ENCODE results near the gene SORCS2. TPM values are rescaled to one million over a fixed set of nuclear protein-coding genes. Genes with fewer than 3 reads are reported as not detected.

The SORCS2 gene
- total RNA-seq, 6 experiments from 2014 or later, result 0.18 to 6.2 (median 3.1) TPM

DNA sequence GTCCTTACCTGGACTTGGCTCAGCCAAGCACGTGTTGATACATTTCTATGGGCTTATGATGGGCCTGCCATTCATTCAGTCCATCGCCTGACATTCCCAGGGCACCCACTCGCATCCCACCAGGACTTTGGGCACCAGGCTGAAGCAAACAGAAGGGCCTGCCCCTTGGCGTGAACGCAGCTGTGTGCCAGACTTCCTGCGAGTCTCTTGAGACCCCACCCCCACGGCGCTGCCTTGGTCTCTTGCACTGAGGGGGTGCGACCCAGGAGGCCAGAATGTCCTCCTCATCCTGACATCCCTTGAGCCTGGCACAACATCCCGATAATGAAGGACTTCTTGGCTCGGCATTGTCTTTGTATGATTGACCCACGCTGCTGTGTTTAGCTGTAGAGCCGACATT lies 243.9 kb downstream of the SORCS2 start:
- H3K27ac ChIP-seq, result no peak overlapping the region
- H3K4me3 ChIP-seq, result no peak overlapping the region
- DNase-seq, result no peak
- intact Hi-C loops (cut with DNase I), result no loop called here
- H3K9me3 ChIP-seq, result no peaks in the 10 kb centered on the region
- H3K27me3 ChIP-seq, result no peaks in the 10 kb centered on the region
- ATAC-seq, result no peak
- WGBS (ENCODE audit: insufficient coverage, low coverage, low lambda C conversion rate, missing lambda C conversion rate), result 78% methylated on average over 8 of the region's 13 CpGs
- no peak for TF ChIP-seq POLR2A (IDR thresholded peaks at IDR 0.05)
- TF ChIP-seq, protein P1, sequence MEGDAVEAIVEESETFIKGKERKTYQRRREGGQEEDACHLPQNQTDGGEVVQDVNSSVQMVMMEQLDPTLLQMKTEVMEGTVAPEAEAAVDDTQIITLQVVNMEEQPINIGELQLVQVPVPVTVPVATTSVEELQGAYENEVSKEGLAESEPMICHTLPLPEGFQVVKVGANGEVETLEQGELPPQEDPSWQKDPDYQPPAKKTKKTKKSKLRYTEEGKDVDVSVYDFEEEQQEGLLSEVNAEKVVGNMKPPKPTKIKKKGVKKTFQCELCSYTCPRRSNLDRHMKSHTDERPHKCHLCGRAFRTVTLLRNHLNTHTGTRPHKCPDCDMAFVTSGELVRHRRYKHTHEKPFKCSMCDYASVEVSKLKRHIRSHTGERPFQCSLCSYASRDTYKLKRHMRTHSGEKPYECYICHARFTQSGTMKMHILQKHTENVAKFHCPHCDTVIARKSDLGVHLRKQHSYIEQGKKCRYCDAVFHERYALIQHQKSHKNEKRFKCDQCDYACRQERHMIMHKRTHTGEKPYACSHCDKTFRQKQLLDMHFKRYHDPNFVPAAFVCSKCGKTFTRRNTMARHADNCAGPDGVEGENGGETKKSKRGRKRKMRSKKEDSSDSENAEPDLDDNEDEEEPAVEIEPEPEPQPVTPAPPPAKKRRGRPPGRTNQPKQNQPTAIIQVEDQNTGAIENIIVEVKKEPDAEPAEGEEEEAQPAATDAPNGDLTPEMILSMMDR (IDR thresholded peaks at IDR 0.05), result no peak
- H3K36me3 ChIP-seq, result no peaks in the 10 kb centered on the region
- no peaks in the 10 kb centered on the region for H3K4me1 ChIP-seq

DNA sequence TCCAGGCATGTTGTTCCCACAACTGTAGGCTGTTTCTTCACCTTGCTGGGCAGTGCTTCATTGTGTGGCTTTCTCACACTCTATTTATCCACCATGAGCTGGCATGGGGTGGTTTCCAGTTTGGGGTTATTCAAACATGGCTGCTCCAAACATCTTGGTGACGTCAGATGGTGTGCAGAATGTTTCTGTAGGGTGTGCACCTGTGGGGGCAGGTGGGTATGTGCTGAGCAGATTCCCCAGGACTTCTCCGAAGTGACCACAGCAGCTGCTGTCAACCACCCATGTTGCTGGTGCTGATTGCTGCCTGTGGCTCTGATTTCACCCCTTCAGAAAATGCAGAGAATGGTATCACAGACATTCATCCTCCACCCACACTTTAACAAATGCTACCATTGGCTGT lies 247.4 kb downstream of the SORCS2 start:
- WGBS (ENCODE audit: insufficient coverage, low coverage, low lambda C conversion rate, missing lambda C conversion rate), result 83% methylated on average over 1 of the region's 2 CpGs
- peaks cover 0 to 5% (median 0%) of the 10 kb centered on the region in 4 donors for H3K4me1 ChIP-seq
- no peak overlapping the region for H3K27ac ChIP-seq
- H3K9me3 ChIP-seq, result no peaks in the 10 kb centered on the region
- intact Hi-C loops (cut with DNase I), result loop anchor here in 1 of 2 donors (10.0 kb wide), 1 partner anchor 245 kb away; the partner anchor contains the start of gene SORCS2
- DNase-seq (no peak), ATAC-seq (no peak)
- TF ChIP-seq POLR2A (IDR thresholded peaks at IDR 0.05), result no peak
- TF ChIP-seq, protein P1 (IDR thresholded peaks at IDR 0.05), result no peak
- H3K36me3 ChIP-seq, result no peaks in the 10 kb centered on the region
- no peaks in the 10 kb centered on the region for H3K27me3 ChIP-seq
- no peak overlapping the region for H3K4me3 ChIP-seq

DNA sequence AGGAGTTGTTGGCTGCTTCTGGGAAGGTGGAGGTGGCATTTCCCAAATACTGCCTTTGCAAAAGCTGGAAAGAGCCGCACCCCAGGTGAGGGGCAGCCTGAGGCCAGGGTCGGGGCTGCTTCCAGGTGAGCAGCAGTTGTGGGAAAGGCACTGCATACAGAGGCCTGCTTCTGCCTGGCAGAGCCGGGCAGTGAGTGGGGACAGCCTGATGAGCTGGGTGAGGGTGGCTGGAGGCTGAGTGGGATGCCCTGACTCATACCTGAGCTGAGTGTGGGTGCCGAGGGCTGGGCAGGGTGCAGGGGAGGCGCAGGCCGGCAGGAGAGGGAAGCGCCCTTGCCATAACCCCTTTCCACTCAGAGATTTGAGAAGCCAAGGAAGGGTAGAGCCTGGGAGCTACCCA lies 248.9 kb downstream of the SORCS2 start:
- DNase-seq (no peak), ATAC-seq (no peak)
- TF ChIP-seq POLR2A (IDR thresholded peaks at IDR 0.05), result no peak
- TF ChIP-seq, protein P1 (IDR thresholded peaks at IDR 0.05), result no peak
- no peaks in the 10 kb centered on the region for H3K36me3 ChIP-seq
- H3K4me1 ChIP-seq, result peaks cover 0 to 9% (median 0%) of the 10 kb centered on the region in 4 donors
- no peak overlapping the region for H3K4me3 ChIP-seq
- intact Hi-C loops (cut with DNase I), result loop anchor here in 1 of 2 donors (10.0 kb wide), 1 partner anchor 246 kb away; the partner anchor contains the start of gene SORCS2
- no peaks in the 10 kb centered on the region for H3K9me3 ChIP-seq
- no peak overlapping the region for H3K27ac ChIP-seq
- H3K27me3 ChIP-seq, result no peaks in the 10 kb centered on the region
- WGBS (ENCODE audit: insufficient coverage, low coverage, low lambda C conversion rate, missing lambda C conversion rate), result 87% methylated on average over 4 of the region's 7 CpGs

DNA sequence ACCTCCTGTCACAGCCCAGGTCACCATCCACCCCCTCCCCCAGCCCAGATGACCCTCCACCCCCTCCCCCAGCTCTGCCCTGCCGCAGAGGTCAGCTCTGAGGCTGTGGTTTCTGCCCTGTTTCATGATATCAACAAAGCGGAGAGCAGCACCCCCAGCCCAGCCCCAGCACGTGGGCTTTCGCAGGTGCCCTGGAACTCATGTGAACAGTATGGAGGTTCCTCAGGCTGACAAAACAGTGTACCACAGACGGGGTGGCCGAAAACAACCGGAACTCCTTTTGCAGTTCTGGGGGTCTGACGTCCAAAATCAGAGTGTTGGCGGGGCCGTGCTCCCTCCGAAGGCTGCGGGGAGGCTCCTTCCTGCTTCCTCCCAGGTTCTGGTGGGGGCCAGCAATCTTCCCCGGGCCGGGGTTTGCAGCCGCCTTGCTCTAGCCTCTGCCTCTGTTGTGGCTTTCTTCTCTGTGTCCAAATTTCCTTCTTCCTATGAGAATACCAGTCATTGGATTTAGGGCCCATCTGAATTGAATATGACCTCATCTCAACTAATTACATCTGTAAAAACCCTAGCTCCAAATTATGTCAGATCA lies 250.3 kb downstream of the SORCS2 start:
- H3K9me3 ChIP-seq, result no peaks in the 10 kb centered on the region
- TF ChIP-seq, protein P1 (IDR thresholded peaks at IDR 0.05), result no peak
- no peak for TF ChIP-seq POLR2A (IDR thresholded peaks at IDR 0.05)
- peaks cover 0 to 9% (median 0%) of the 10 kb centered on the region in 4 donors for H3K4me1 ChIP-seq
- WGBS (ENCODE audit: insufficient coverage, low coverage, low lambda C conversion rate, missing lambda C conversion rate), result 11% methylated on average over 1 of the region's 15 CpGs
- H3K4me3 ChIP-seq, result no peak overlapping the region
- H3K36me3 ChIP-seq, result no peaks in the 10 kb centered on the region
- intact Hi-C loops (cut with DNase I), result loop anchor here in 1 of 2 donors (10.0 kb wide), 1 partner anchor 248 kb away; the partner anchor contains the start of gene SORCS2
- no peak overlapping the region for H3K27ac ChIP-seq
- ATAC-seq (no peak), DNase-seq (no peak)
- no peaks in the 10 kb centered on the region for H3K27me3 ChIP-seq

Measured in right lobe of liver (tissue), 6 donors.